H9 (cell line): ENCODE data around the gene LIPE. TPM values are rescaled to one million over a fixed set of nuclear protein-coding genes. Genes with fewer than 3 reads are reported as not detected.
A peak's percentile ranks its signal among the peaks of the same experiment; 100 is the strongest.

ENCODE experiments used
- DNase-seq: peaks from one replicate; pipeline ENCODE4 v3.0.0-alpha.2; 2017
- H2AFZ ChIP-seq: one replicate; pipeline ENCODE4 v1.6.1; 2013; ENCODE audit warnings: mild to moderate bottlenecking, low read length, control low read depth, moderate library complexity
- H2AK5ac ChIP-seq: 2 replicates; pipeline ENCODE4 v1.6.1; 2013; ENCODE audit warnings: low read length, control low read depth, mixed read lengths; ENCODE audit not compliant: insufficient read length
- H2BK120ac ChIP-seq: one replicate; pipeline ENCODE4 v1.6.1; 2013; ENCODE audit warnings: low read depth, mild to moderate bottlenecking, low read length, control low read depth, inconsistent platforms; ENCODE audit not compliant: poor library complexity, severe bottlenecking
- H2BK12ac ChIP-seq: 2 replicates; pipeline ENCODE4 v1.6.1; 2013; ENCODE audit warnings: low read length, control low read depth, mixed read lengths, low read depth; ENCODE audit not compliant: insufficient read length
- H2BK15ac ChIP-seq: 2 replicates; pipeline ENCODE4 v1.6.1; 2013; ENCODE audit warnings: low read depth, low read length, control low read depth
- H2BK20ac ChIP-seq: one replicate; pipeline ENCODE4 v1.6.1; 2013; ENCODE audit warnings: low read depth, mild to moderate bottlenecking, low read length, control low read depth, inconsistent platforms; ENCODE audit not compliant: poor library complexity, severe bottlenecking
- H2BK5ac ChIP-seq: 2 replicates; pipeline ENCODE4 v1.6.1; 2013; ENCODE audit warnings: low read length, control low read depth, mixed read lengths; ENCODE audit not compliant: insufficient read length
- H3K14ac ChIP-seq: 2 replicates; pipeline ENCODE4 v1.6.1; 2013; ENCODE audit warnings: low read length, control low read depth; ENCODE audit not compliant: insufficient read depth
- H3K18ac ChIP-seq: 2 replicates; pipeline ENCODE4 v1.6.1; 2013; ENCODE audit warnings: low read depth, mild to moderate bottlenecking, mixed read lengths, low read length, control low read depth; ENCODE audit not compliant: insufficient read length
- H3K23ac ChIP-seq: 2 replicates; pipeline ENCODE4 v1.6.1; 2013; ENCODE audit warnings: low read length, control low read depth, mixed read lengths, low read depth; ENCODE audit not compliant: insufficient read length
- H3K23me2 ChIP-seq: 2 replicates; pipeline ENCODE4 v1.6.1; 2013; ENCODE audit warnings: low read depth, mild to moderate bottlenecking, mixed read lengths, low read length, control low read depth; ENCODE audit not compliant: insufficient read length, poor library complexity, severe bottlenecking
- H3K27ac ChIP-seq: 2 replicates; pipeline ENCODE4 v1.5.1; 2013; ENCODE audit warnings: low read length, control low read depth, mixed read lengths, low read depth; ENCODE audit not compliant: insufficient read length
- H3K27me3 ChIP-seq: 2 replicates; pipeline ENCODE4 v1.6.1; 2013; ENCODE audit warnings: low read length, control low read depth, inconsistent platforms; ENCODE audit not compliant: insufficient read depth
- H3K4ac ChIP-seq: 2 replicates; pipeline ENCODE4 v1.6.1; 2013; ENCODE audit warnings: low read depth, mild to moderate bottlenecking, control low read depth, inconsistent platforms, low read length, moderate library complexity
- H3K4me1 ChIP-seq: 2 replicates; pipeline ENCODE4 v1.6.1; 2013; ENCODE audit warnings: low read length, control low read depth, inconsistent platforms; ENCODE audit not compliant: insufficient read depth
- H3K4me2 ChIP-seq: 2 replicates; pipeline ENCODE4 v1.6.1; 2013; ENCODE audit warnings: low read length, control low read depth, mixed read lengths; ENCODE audit not compliant: insufficient read length, insufficient read depth
- H3K56ac ChIP-seq: 2 replicates; pipeline ENCODE4 v1.6.1; 2013; ENCODE audit warnings: low read depth, mild to moderate bottlenecking, mixed read lengths, low read length, control low read depth; ENCODE audit not compliant: insufficient read length
- H3K79me1 ChIP-seq: 2 replicates; pipeline ENCODE4 v1.6.1; 2013; ENCODE audit warnings: low read depth, mild to moderate bottlenecking, moderate library complexity, low read length, control low read depth, inconsistent platforms; ENCODE audit not compliant: insufficient read depth, poor library complexity, severe bottlenecking
- H3K79me2 ChIP-seq: 2 replicates; pipeline ENCODE4 v1.6.1; 2013; ENCODE audit warnings: low read length, control low read depth, inconsistent platforms; ENCODE audit not compliant: insufficient read depth
- H3K9ac ChIP-seq: 2 replicates; pipeline ENCODE4 v1.6.1; 2013; ENCODE audit warnings: low read length, control low read depth, mixed read lengths; ENCODE audit not compliant: insufficient read length; ENCODE audit errors: extremely low read depth
- H3K9me3 ChIP-seq: one replicate; pipeline ENCODE4 v1.6.1; 2013; ENCODE audit warnings: low read depth, low read length, inconsistent platforms; ENCODE audit not compliant: control insufficient read depth
- H3T11ph ChIP-seq: one replicate; pipeline ENCODE4 v1.6.1; 2013; ENCODE audit warnings: mild to moderate bottlenecking, low read length, control low read depth, inconsistent platforms
- H4K20me1 ChIP-seq: one replicate; pipeline ENCODE4 v1.6.1; 2013; ENCODE audit not compliant: control insufficient read depth, insufficient read length, insufficient read depth
- H4K5ac ChIP-seq: 2 replicates; pipeline ENCODE4 v1.6.1; 2013; ENCODE audit warnings: low read depth, mild to moderate bottlenecking, mixed read lengths, low read length, control low read depth; ENCODE audit not compliant: insufficient read length
- H4K8ac ChIP-seq: replicated peaks from 2 replicates; pipeline ENCODE4 v1.6.1; 2013; ENCODE audit warnings: low read length, control low read depth, mixed read lengths, low read depth; ENCODE audit not compliant: insufficient read length
- H4K91ac ChIP-seq: 2 replicates; pipeline ENCODE4 v1.6.1; 2013; ENCODE audit warnings: low read depth, mild to moderate bottlenecking, moderate library complexity, mixed read lengths, low read length, control low read depth; ENCODE audit not compliant: insufficient read length
- H3K27ac Mint-ChIP-seq, 3 experiments: 2 replicates in 2 of 3; 3 replicates in 1 of 3; pipeline ENCODE4 v1.8.0; 2020 to 2021; ENCODE audit warnings: mixed read lengths in 3 of 3, mild to moderate bottlenecking in 1 of 3, moderate library complexity in 1 of 3
- H3K27me3 Mint-ChIP-seq: 2 replicates; pipeline ENCODE4 v1.8.0; 2021; ENCODE audit warnings: low read depth, mild to moderate bottlenecking, moderate library complexity, mixed read lengths
- H3K36me3 Mint-ChIP-seq, 3 experiments: 2 replicates in 2 of 3; 3 replicates in 1 of 3; pipeline ENCODE4 v1.8.0; 2020 to 2021; ENCODE audit warnings: low read depth in 3 of 3, mixed read lengths in 3 of 3; ENCODE audit not compliant: insufficient read depth in 1 of 3
- H3K4me1 Mint-ChIP-seq, 2 experiments: 2 replicates each; pipeline ENCODE4 v1.8.0; 2020; ENCODE audit warnings: mixed read lengths in 2 of 2
- H3K4me3 Mint-ChIP-seq, 2 experiments: 2 replicates in 1 of 2; 3 replicates in 1 of 2; pipeline ENCODE4 v1.8.0; 2020 to 2021; ENCODE audit warnings: mild to moderate bottlenecking in 2 of 2, mixed read lengths in 2 of 2, moderate library complexity in 1 of 2
- H3K9me3 Mint-ChIP-seq, 2 experiments: 2 replicates in 1 of 2; 3 replicates in 1 of 2; pipeline ENCODE4 v1.8.0; 2020; ENCODE audit warnings: mild to moderate bottlenecking in 2 of 2, mixed read lengths in 2 of 2, moderate library complexity in 1 of 2
- CTCF ChIP-seq: fragments of 200-600 bp; sonication (generic); conservative IDR thresholded peaks from 3 replicates; pipeline ENCODE4 v1.8.0; 2021; ENCODE audit warnings: antibody characterized with exemption, mild to moderate bottlenecking
- WGBS: extraction: QIAGEN DNeasy Blood & Tissue Kit; methylation state at CpG from one replicate; pipeline ENCODE4 v1.1.7; 2013; ENCODE audit warnings: missing lambda C conversion rate, low lambda C conversion rate, mixed read lengths; ENCODE audit not compliant: insufficient read length; ENCODE audit errors: extremely low coverage; 5-methylcytosine and 5-hydroxymethylcytosine counted together
- total RNA-seq: library from RNA; stranded (reverse); gene quantifications from 2 replicates; pipeline ENCODE4 v1.2.1, GENCODE V29; 2021

LIPE gene
- total RNA-seq, 1 experiment from 2014 or later: 6.3 TPM

- Histone ChIP-seq H2BK120ac (no peak overlapping the region), H3K27me3 (no peaks in the 10 kb centered on the region), H2BK12ac (no peak overlapping the region), H3K4ac (no peak overlapping the region), H4K20me1 (peaks cover 3% of the 10 kb centered on the region), H2BK5ac (no peak overlapping the region), H3K79me2 (no peaks in the 10 kb centered on the region), H4K8ac (no peak overlapping the region), H3K79me1 (no peaks in the 10 kb centered on the region), H2BK15ac (no peak overlapping the region), H2BK20ac (no peak overlapping the region), H3K23me2 (peaks cover 23% of the 10 kb centered on the region), H4K91ac (no peak overlapping the region), H4K5ac (no peak overlapping the region), H3K27ac (no peak overlapping the region), H3K56ac (no peak overlapping the region), H3K4me2 (peak overlapping the region; percentile 79), H3T11ph (no peak overlapping the region), H3K23ac (no peak overlapping the region), H3K14ac (no peak overlapping the region; the same call in 1 of the 2 replicates), H3K9ac (no peak overlapping the region), H3K4me1 (peaks cover 3% of the 10 kb centered on the region; the same call in 1 of the 2 replicates), H3K9me3 (no peaks in the 10 kb centered on the region), H2AFZ (no peak overlapping the region), H3K18ac (no peak overlapping the region), H2AK5ac (no peak overlapping the region)
- no CpG with 5 or more reads among the region's 1 CpG for WGBS
- peaks cover 30 to 40% of the 10 kb centered on the region in 2 experiments for H3K4me1 Mint-ChIP-seq
- no peaks in the 10 kb centered on the region; a peak in 1 of 5 replicates for H3K9me3 Mint-ChIP-seq
- H3K27ac Mint-ChIP-seq: peak overlapping the region in 1 of 3 experiments; percentile 88; a peak in 2 of 7 replicates
- H3K36me3 Mint-ChIP-seq: peaks cover 10 to 19% (median 17%) of the 10 kb centered on the region in 3 experiments; a peak in 6 of 7 replicates
- no peak for TF ChIP-seq CTCF
- peaks cover 38% of the 10 kb centered on the region for H3K27me3 Mint-ChIP-seq
- no peak for DNase-seq
- H3K4me3 Mint-ChIP-seq: peak overlapping the region in 1 of 2 experiments; percentile 69; a peak in 3 of 5 replicates
Measured at GRCh38 chr19:42400404-42400803, 26.8 kb downstream of the LIPE start.
